CD4-positive, alpha-beta T cell treated with Interleukin-15 for 1 hour (primary cell): ENCODE results near the gene GIT1.

ENCODE experiments used
- DNase-seq: peaks from one replicate; pipeline ENCODE4 v3.0.0-alpha.2; 2020

Gene GIT1

GRCh38 chr17:29592850-29593551 lies 3.6 kb upstream of the GIT1 start, which contains the start of gene ANKRD13B:
Gene ANKRD13B, plus strand, starts transcription at chr17:29593132. Its CDS starts 490 bp downstream, at chr17:29593622.
- no peak for DNase-seq

- peak; percentile 72 for DNase-seq
Measured at GRCh38 chr17:29591737-29592608, 2.5 kb upstream of the GIT1 start.

GRCh38 chr17:29591146-29591736 lies 1.8 kb upstream of the GIT1 start:
- DNase-seq, result no peak

GRCh38 chr17:29590411-29591145 lies 1.1 kb upstream of the GIT1 start:
- DNase-seq, result no peak

- peak; percentile 55 for DNase-seq
Measured at GRCh38 chr17:29588562-29589411, 661 bp downstream of the GIT1 start.

GRCh38 chr17:29588017-29588561 lies 1.4 kb downstream of the GIT1 start:
- no peak for DNase-seq

- no peak for DNase-seq
Measured at GRCh38 chr17:29587591-29587990, 1.9 kb downstream of the GIT1 start.

- no peak for DNase-seq
Measured at GRCh38 chr17:29586676-29587469, 2.6 kb downstream of the GIT1 start.

- DNase-seq, result no peak
Measured at GRCh38 chr17:29585080-29585751, 4.2 kb downstream of the GIT1 start.

- no peak for DNase-seq
Measured at GRCh38 chr17:29584452-29585079, 4.9 kb downstream of the GIT1 start.

- DNase-seq, result no peak
Measured at GRCh38 chr17:29583324-29584248, 5.9 kb downstream of the GIT1 start.

- no peak for DNase-seq
Measured at GRCh38 chr17:29582772-29583171, 6.7 kb downstream of the GIT1 start.

GRCh38 chr17:29582254-29582765 lies 7.1 kb downstream of the GIT1 start:
- DNase-seq, result no peak

- DNase-seq, result no peak
Measured at GRCh38 chr17:29581583-29582253, 7.7 kb downstream of the GIT1 start.

- DNase-seq, result peak; percentile 90
Measured at GRCh38 chr17:29579866-29580771, 9.3 kb downstream of the GIT1 start.

GRCh38 chr17:29578626-29579485 lies 10.6 kb downstream of the GIT1 start:
- no peak for DNase-seq
